Measurements from ENCODE around the gene GKAP1. TPM values are rescaled to one million over a fixed set of nuclear protein-coding genes. Genes with fewer than 3 reads are reported as not detected.

GKAP1 gene
- polyA plus RNA-seq, 1 of the 3 experiments (the other 2 are of a cell fraction) = 1.7 TPM

- Histone ChIP-seq H3K4me2 (no peak overlapping the region), H3K9ac (no peak overlapping the region), H2AFZ (ENCODE audit: low read depth) (no peak overlapping the region), H3K79me2 (ENCODE audit: insufficient read depth) (no peaks in the 10 kb centered on the region), H3K9me3 (no peaks in the 10 kb centered on the region), H3K27me3 (ENCODE audit: insufficient read depth) (no peaks in the 10 kb centered on the region), H4K20me1 (ENCODE audit: insufficient read depth) (no peaks in the 10 kb centered on the region), H3K9me2 (no peaks in the 10 kb centered on the region), H3K27ac (ENCODE audit: low read depth in 2 of 2, low read length in 1 of 2) (no peak overlapping the region), H3K36me3 (replicated peaks in 1 of 2; ENCODE audit: control insufficient read depth in 1 of 2, insufficient read depth in 2 of 2, low read length in 1 of 2) (no peaks in the 10 kb centered on the region), H3K4me1 (ENCODE audit: control insufficient read depth in 1 of 2, insufficient read depth in 2 of 2, low read depth in 1 of 2, low read length in 1 of 2) (no peaks in the 10 kb centered on the region), H3F3A (replicated peaks; ENCODE audit: insufficient read depth) (peaks cover 4% of the 10 kb centered on the region), H3K4me3 (ENCODE audit: low read depth in 2 of 2, low read length in 1 of 2) (no peak overlapping the region)
- ChIA-PET POLR2A (no interaction called here), CTCF (no interaction called here)
- DNase-seq = no peak
- no peak for TF ChIP-seq RCOR1 (IDR thresholded peaks at IDR 0.05; ENCODE audit: low read length)
- TF ChIP-seq RXRA (IDR thresholded peaks at IDR 0.05; ENCODE audit: borderline replicate concordance, low read depth) = no peak
- no peak for TF ChIP-seq RFX5 (IDR thresholded peaks at IDR 0.05; ENCODE audit: low read length)
- no peak for TF ChIP-seq NFIC (IDR thresholded peaks at IDR 0.05; ENCODE audit: borderline replicate concordance)
- TF ChIP-seq EZH2phosphoT487 (IDR thresholded peaks at IDR 0.05; ENCODE audit: borderline replicate concordance, low read depth) = no peak
- no peak for TF ChIP-seq USF2 (IDR thresholded peaks at IDR 0.05; ENCODE audit: borderline replicate concordance, low read depth, low read length)
- TF ChIP-seq FOXJ3 (CRISPR knock-in tag; IDR thresholded peaks at IDR 0.05) = no peak
- no peak for TF ChIP-seq TAF1 (IDR thresholded peaks at IDR 0.05; ENCODE audit: borderline replicate concordance, low read depth, low read length)
- 87% methylated on average over 3 of the region's 3 CpGs for WGBS (ENCODE audit: low lambda C conversion rate)
Measured at GRCh38 chr9:83749706-83750105, 67.9 kb downstream of the GKAP1 start.

GRCh38 chr9:83744206-83744605, 73.4 kb downstream of the GKAP1 start:
- Histone ChIP-seq H3K4me1 (ENCODE audit: control insufficient read depth in 1 of 2, insufficient read depth in 2 of 2, low read depth in 1 of 2, low read length in 1 of 2) (no peaks in the 10 kb centered on the region), H3K36me3 (replicated peaks in 1 of 2; ENCODE audit: control insufficient read depth in 1 of 2, insufficient read depth in 2 of 2, low read length in 1 of 2) (no peaks in the 10 kb centered on the region), H3K27ac (ENCODE audit: low read depth in 2 of 2, low read length in 1 of 2) (no peak overlapping the region), H3K9me2 (no peaks in the 10 kb centered on the region), H3K4me3 (ENCODE audit: low read depth in 2 of 2, low read length in 1 of 2) (no peak overlapping the region), H3K9me3 (no peaks in the 10 kb centered on the region), H3K4me2 (no peak overlapping the region), H2AFZ (ENCODE audit: low read depth) (no peak overlapping the region), H3K79me2 (ENCODE audit: insufficient read depth) (no peaks in the 10 kb centered on the region), H4K20me1 (ENCODE audit: insufficient read depth) (no peaks in the 10 kb centered on the region), H3F3A (replicated peaks; ENCODE audit: insufficient read depth) (peaks cover 4% of the 10 kb centered on the region), H3K9ac (no peak overlapping the region), H3K27me3 (ENCODE audit: insufficient read depth) (no peaks in the 10 kb centered on the region)
- no peak for DNase-seq
- CTCF ChIA-PET = no interaction called here
- POLR2A ChIA-PET = no interaction called here
- 83% methylated on average over 1 of the region's 1 CpG for WGBS (ENCODE audit: low lambda C conversion rate)
- no peak for TF ChIP-seq MXI1 (IDR thresholded peaks at IDR 0.05; ENCODE audit: low read depth, low read length)
- TF ChIP-seq GABPA (IDR thresholded peaks at IDR 0.05; ENCODE audit: low read depth) = no peak
- no peak for TF ChIP-seq RFX5 (IDR thresholded peaks at IDR 0.05; ENCODE audit: low read length)
- no peak for TF ChIP-seq YY1 (IDR thresholded peaks at IDR 0.05; ENCODE audit: low read depth)
- no peak for TF ChIP-seq FOXJ3 (CRISPR knock-in tag; IDR thresholded peaks at IDR 0.05)
- TF ChIP-seq TAF1 (IDR thresholded peaks at IDR 0.05; ENCODE audit: borderline replicate concordance, low read depth, low read length) = no peak
- no peak for TF ChIP-seq ELF1 (IDR thresholded peaks at IDR 0.05)
- TF ChIP-seq REST (IDR thresholded peaks at IDR 0.05; ENCODE audit: low read depth, low read length) = no peak
- no peak for TF ChIP-seq USF2 (IDR thresholded peaks at IDR 0.05; ENCODE audit: borderline replicate concordance, low read depth, low read length)
- TF ChIP-seq CHD2 (IDR thresholded peaks at IDR 0.05; ENCODE audit: low read length, partially characterized antibody) = no peak
- no peak for TF ChIP-seq MAX (IDR thresholded peaks at IDR 0.05; ENCODE audit: low read depth)
- no peak for TF ChIP-seq PBX3 (IDR thresholded peaks at IDR 0.05)
- TF ChIP-seq FOSL2 (IDR thresholded peaks at IDR 0.05; ENCODE audit: borderline replicate concordance, low read depth) = no peak

Data from SK-N-SH (cell line).